B cell (primary cell): ENCODE measurements around the gene SPACA7. TPM values are rescaled to one million over a fixed set of nuclear protein-coding genes. Genes with fewer than 3 reads are reported as not detected.

Source experiments
- ATAC-seq: fragments of 200-7000 bp; cut with Tn5 transposase; one replicate; pipeline ENCODE4 v1.10.0; 2021; ENCODE audit warnings: low read depth, mild to moderate bottlenecking, moderate number of reproducible peaks, moderate library complexity
- CTCF ChIA-PET: fragments of 350-600 bp; sonication (Branson Sonifier 250); formaldehyde crosslinking; loops from one replicate; lab custom pipeline; 2021; ENCODE audit warnings: antibody characterized with exemption, inconsistent platforms; lab: Charles Lee
- POLR2A ChIA-PET: fragments of 350-600 bp; sonication (Branson Sonifier 250); formaldehyde crosslinking; loops from one replicate; lab custom pipeline; 2021; ENCODE audit warnings: antibody characterized with exemption; lab: Charles Lee
- DNase-seq: peaks from one replicate; pipeline ENCODE4 v3.0.0; 2013
- H2AFZ ChIP-seq: 2 replicates; pipeline ENCODE4 v1.6.1; 2012; ENCODE audit warnings: mild to moderate bottlenecking, low read depth, low read length; ENCODE audit not compliant: insufficient read depth, poor library complexity, severe bottlenecking
- H3K27ac ChIP-seq, 2 donors: 1 replicate in 1 of 2; 2 replicates in 1 of 2; pipeline ENCODE4 v1.5.1; 2012 to 2013; ENCODE audit warnings: low read length in 2 of 2, mild to moderate bottlenecking in 2 of 2, moderate library complexity in 1 of 2
- H3K27me3 ChIP-seq, 4 experiments: fragments of 200-600 bp in 1 of 4; sonication (generic) in 1 of 4; replicated peaks in 1 of 4; 1 replicate in 2 of 4; 2 replicates in 2 of 4; pipeline versions ENCODE4 v1.6.1 to v1.7.0; 2013 to 2016; ENCODE audit warnings: low read length in 3 of 4, mild to moderate bottlenecking in 2 of 4, mixed read lengths in 1 of 4, moderate library complexity in 1 of 4; ENCODE audit not compliant: insufficient read depth in 4 of 4, control insufficient read depth in 3 of 4; ENCODE audit errors: control extremely low read depth in 1 of 4
- H3K36me3 ChIP-seq, 2 experiments: replicated peaks in 1 of 2; 1 replicate in 1 of 2; 2 replicates in 1 of 2; pipeline versions ENCODE4 v1.6.1 to v1.7.1; 2013; ENCODE audit warnings: low read length in 1 of 2; ENCODE audit not compliant: insufficient read depth in 2 of 2, control insufficient read depth in 1 of 2; ENCODE audit errors: control extremely low read depth in 1 of 2, extremely low read depth in 1 of 2
- H3K4me1 ChIP-seq, 2 donors: fragments of 200-600 bp in 1 of 2; sonication (generic) in 1 of 2; 1 replicate in 1 of 2; 2 replicates in 1 of 2; pipeline versions ENCODE4 v1.5.1 to v1.6.1; 2013 to 2017; ENCODE audit warnings: low read length in 2 of 2; ENCODE audit not compliant: control insufficient read depth in 2 of 2, insufficient read depth in 2 of 2
- H3K4me2 ChIP-seq: replicated peaks from 2 replicates; pipeline ENCODE3; 2012; ENCODE audit warnings: mild to moderate bottlenecking, low read depth, low read length; ENCODE audit not compliant: poor library complexity, severe bottlenecking
- H3K4me3 ChIP-seq, 5 experiments: fragments of 200-600 bp in 1 of 5; sonication (generic) in 1 of 5; 1 replicate in 3 of 5; 2 replicates in 2 of 5; pipeline versions ENCODE4 v1.5.1 to v1.7.0; 2011 to 2016; ENCODE audit warnings: low read length in 4 of 5, mild to moderate bottlenecking in 4 of 5, low read depth in 2 of 5, control low read depth in 1 of 5, moderate library complexity in 1 of 5; ENCODE audit not compliant: insufficient read depth in 1 of 5; ENCODE audit errors: control extremely low read depth in 1 of 5, extremely low read depth in 1 of 5
- H3K79me2 ChIP-seq: fragments of 200-600 bp; sonication (generic); one replicate; pipeline ENCODE4 v1.6.0; 2016; ENCODE audit warnings: low read length; ENCODE audit not compliant: control insufficient read depth, insufficient read depth
- H3K9ac ChIP-seq: fragments of 200-600 bp; sonication (generic); 2 replicates; pipeline ENCODE4 v1.6.1; 2017; ENCODE audit warnings: mild to moderate bottlenecking, low read length, moderate library complexity
- H3K9me3 ChIP-seq, 3 donors: one replicate each; pipeline versions ENCODE4 v1.6.1 to v1.7.1; 2013; ENCODE audit warnings: low read length in 2 of 3; ENCODE audit not compliant: control insufficient read depth in 2 of 3, insufficient read depth in 1 of 3; ENCODE audit errors: control extremely low read depth in 1 of 3
- H4K20me1 ChIP-seq: 2 replicates; pipeline ENCODE4 v1.6.0; 2012; ENCODE audit warnings: mild to moderate bottlenecking, low read length; ENCODE audit not compliant: insufficient read depth, control insufficient read depth, poor library complexity, severe bottlenecking
- H3K27ac Mint-ChIP-seq: one replicate; pipeline ENCODE4 v1.8.0; 2021; ENCODE audit warnings: mixed read lengths
- H3K27me3 Mint-ChIP-seq: one replicate; pipeline ENCODE4 v1.8.0; 2021; ENCODE audit warnings: mixed read lengths
- H3K4me1 Mint-ChIP-seq: one replicate; pipeline ENCODE4 v1.8.0; 2021; ENCODE audit warnings: mixed read lengths
- H3K4me3 Mint-ChIP-seq: one replicate; pipeline ENCODE4 v1.8.0; 2021; ENCODE audit warnings: mixed read lengths
- H3K9me3 Mint-ChIP-seq: one replicate; pipeline ENCODE4 v1.8.0; 2022; ENCODE audit warnings: mixed read lengths; ENCODE audit not compliant: insufficient read depth
- EZH2 ChIP-seq: IDR thresholded peaks from 2 replicates; pipeline ENCODE4 v1.6.1; 2012; ENCODE audit warnings: borderline replicate concordance, low read depth, mild to moderate bottlenecking, moderate library complexity, low read length; ENCODE audit not compliant: insufficient read depth, poor library complexity, severe bottlenecking
- WGBS: methylation state at CpG from one replicate; pipeline ENCODE4 v1.1.5; 2013; ENCODE audit warnings: missing lambda C conversion rate; ENCODE audit not compliant: insufficient coverage; 5-methylcytosine and 5-hydroxymethylcytosine counted together
- intact Hi-C: fragments of 100-400 bp; cut with micrococcal nuclease; formaldehyde crosslinking; loops from one replicate; pipeline ENCODE4 v1.10.0; 2022
- polyA plus RNA-seq: library from polyadenylated mRNA; depleted of rRNA; stranded (reverse); fragments of >200 nt; gene quantifications from 2 replicates; pipeline ENCODE4 v1.2.3, GENCODE V29; 2012
- total RNA-seq, 2 donors: library from RNA; stranded (reverse); fragments of 120-200 nt in 1 of 2; gene quantifications; 1 replicate in 1 of 2; 2 replicates in 1 of 2; pipeline versions ENCODE4 v1.2.3 to v1.2.4, GENCODE V29; 2013 to 2022
- TF ChIP-seq, protein P1 (sequence below): fragments of 200-600 bp; IDR thresholded peaks from one replicate; pipeline ENCODE4 v1.8.0; 2022; ENCODE audit warnings: antibody characterized with exemption, mild to moderate bottlenecking

Gene SPACA7
- total and polyA plus RNA-seq, 2 donors (not counting 1 experiment from before 2014, with no cell fraction given) = not detected

DNA sequence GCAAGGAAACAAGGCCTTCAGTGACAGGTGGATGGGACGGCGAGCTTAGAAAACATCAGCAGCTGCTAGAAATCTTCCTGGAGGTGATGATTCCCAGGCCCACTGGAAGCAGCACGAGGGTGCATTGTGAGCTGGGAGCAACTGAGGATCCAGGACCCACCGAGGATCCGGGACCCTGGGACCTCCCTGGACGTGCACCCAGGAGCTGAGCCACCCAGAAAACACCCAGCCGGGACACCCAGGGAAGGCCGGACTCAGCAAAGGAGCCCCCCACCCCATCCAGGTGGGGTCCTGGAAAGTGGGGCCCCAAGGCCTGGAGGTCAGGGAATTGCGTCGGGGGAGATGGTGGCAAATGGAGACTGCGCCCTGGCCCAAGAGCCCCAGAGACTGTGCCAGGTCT lies 22.3 kb upstream of the SPACA7 start:
- Mint-ChIP-seq H3K4me3 (no peak overlapping the region), H3K27ac (no peak overlapping the region), H3K4me1 (no peaks in the 10 kb centered on the region), H3K9me3 (peaks cover 8% of the 10 kb centered on the region), H3K27me3 (no peaks in the 10 kb centered on the region)
- H3K9ac ChIP-seq = no peak overlapping the region
- 93% methylated on average over 10 of the region's 11 CpGs for WGBS
- H3K27ac ChIP-seq = no peak overlapping the region
- TF ChIP-seq EZH2 = no peak
- TF ChIP-seq, protein P1, sequence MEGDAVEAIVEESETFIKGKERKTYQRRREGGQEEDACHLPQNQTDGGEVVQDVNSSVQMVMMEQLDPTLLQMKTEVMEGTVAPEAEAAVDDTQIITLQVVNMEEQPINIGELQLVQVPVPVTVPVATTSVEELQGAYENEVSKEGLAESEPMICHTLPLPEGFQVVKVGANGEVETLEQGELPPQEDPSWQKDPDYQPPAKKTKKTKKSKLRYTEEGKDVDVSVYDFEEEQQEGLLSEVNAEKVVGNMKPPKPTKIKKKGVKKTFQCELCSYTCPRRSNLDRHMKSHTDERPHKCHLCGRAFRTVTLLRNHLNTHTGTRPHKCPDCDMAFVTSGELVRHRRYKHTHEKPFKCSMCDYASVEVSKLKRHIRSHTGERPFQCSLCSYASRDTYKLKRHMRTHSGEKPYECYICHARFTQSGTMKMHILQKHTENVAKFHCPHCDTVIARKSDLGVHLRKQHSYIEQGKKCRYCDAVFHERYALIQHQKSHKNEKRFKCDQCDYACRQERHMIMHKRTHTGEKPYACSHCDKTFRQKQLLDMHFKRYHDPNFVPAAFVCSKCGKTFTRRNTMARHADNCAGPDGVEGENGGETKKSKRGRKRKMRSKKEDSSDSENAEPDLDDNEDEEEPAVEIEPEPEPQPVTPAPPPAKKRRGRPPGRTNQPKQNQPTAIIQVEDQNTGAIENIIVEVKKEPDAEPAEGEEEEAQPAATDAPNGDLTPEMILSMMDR = no peak
- DNase-seq = no peak
- H2AFZ ChIP-seq = no peak overlapping the region
- no peaks in the 10 kb centered on the region for H3K79me2 ChIP-seq
- H3K9me3 ChIP-seq = peaks cover 0 to 19% (median 0%) of the 10 kb centered on the region in 3 donors
- no peaks in the 10 kb centered on the region for H4K20me1 ChIP-seq
- no peak for ATAC-seq
- H3K36me3 ChIP-seq = no peaks in the 10 kb centered on the region
- peaks cover 0 to 1% (median 0%) of the 10 kb centered on the region in 4 experiments for H3K27me3 ChIP-seq
- ChIA-PET CTCF (no interaction called here), POLR2A (no interaction called here)
- no peak overlapping the region for H3K4me2 ChIP-seq
- no peaks in the 10 kb centered on the region for H3K4me1 ChIP-seq
- intact Hi-C loops = no loop called here
- H3K4me3 ChIP-seq = no peak overlapping the region

DNA sequence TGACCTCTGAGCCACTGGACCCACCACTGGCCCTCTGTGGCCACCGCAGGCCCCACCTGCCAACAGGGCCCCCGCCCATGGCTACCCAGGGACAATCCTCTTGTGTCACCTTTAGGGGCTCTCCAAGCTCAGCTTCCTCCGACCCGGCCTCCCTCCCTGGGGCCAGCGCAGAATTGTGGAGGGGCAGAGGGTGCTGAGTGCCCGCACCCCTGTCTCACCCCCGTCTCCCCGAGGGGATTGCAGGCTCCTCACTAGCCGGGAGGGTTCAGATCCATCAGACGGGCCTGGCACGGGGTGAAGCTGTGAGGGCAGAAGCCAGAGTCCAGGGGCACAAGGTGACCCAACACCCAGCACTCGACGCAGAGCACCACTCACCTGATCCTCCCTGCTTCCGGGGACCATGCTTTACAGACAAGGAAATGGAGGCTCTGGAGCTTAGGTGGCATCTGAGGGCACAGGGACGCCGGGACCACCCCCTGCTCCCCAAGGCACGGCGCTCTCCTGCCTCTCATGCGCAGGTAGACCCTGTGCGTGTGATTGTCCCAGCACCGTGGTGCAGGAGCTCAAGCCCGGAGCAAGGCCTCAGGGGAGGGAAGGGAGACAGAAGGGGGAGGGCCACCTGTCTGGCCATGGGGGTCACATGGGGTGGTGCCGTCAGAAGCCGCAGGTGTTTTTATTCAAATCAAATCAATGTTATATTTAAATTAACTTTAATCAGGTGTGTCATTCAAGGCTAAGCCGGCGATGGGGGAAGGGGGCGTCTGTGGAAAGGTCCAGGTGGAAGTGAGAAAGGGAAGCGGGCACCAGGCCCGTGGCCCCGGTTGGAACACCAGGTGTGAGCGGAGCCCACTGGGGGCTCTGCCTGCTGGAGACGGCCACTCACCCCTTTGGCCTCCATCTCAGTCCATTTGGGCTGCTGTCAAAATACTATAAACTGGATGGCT lies 21.6 kb upstream of the SPACA7 start:
- intact Hi-C loops = no loop called here
- ChIA-PET POLR2A (no interaction called here), CTCF (no interaction called here)
- no peak overlapping the region for H3K9ac ChIP-seq
- no peak overlapping the region for H3K27ac ChIP-seq
- TF ChIP-seq EZH2 = no peak
- TF ChIP-seq, protein P1 = no peak
- no peaks in the 10 kb centered on the region for H4K20me1 ChIP-seq
- H3K36me3 ChIP-seq = no peaks in the 10 kb centered on the region
- no peak overlapping the region for H3K27ac Mint-ChIP-seq
- H3K4me2 ChIP-seq = no peak overlapping the region
- ATAC-seq (no peak), DNase-seq (no peak)
- H3K4me3 ChIP-seq = no peak overlapping the region
- no peak overlapping the region for H2AFZ ChIP-seq
- no peaks in the 10 kb centered on the region for H3K27me3 Mint-ChIP-seq
- no peaks in the 10 kb centered on the region for H3K79me2 ChIP-seq
- H3K9me3 Mint-ChIP-seq = peaks cover 8% of the 10 kb centered on the region
- no peaks in the 10 kb centered on the region for H3K4me1 ChIP-seq
- H3K27me3 ChIP-seq = no peaks in the 10 kb centered on the region
- H3K4me3 Mint-ChIP-seq = no peak overlapping the region
- 83% methylated on average over 20 of the region's 32 CpGs for WGBS
- H3K9me3 ChIP-seq = peaks cover 0 to 19% (median 0%) of the 10 kb centered on the region in 3 donors
- H3K4me1 Mint-ChIP-seq = no peaks in the 10 kb centered on the region
